Caco-2 (cell line): ENCODE results near the gene DDHD1. TPM values are rescaled to one million over a fixed set of nuclear protein-coding genes. Genes with fewer than 3 reads are reported as not detected.
"Not testable (repeated sequence)": the region's sequence is repeated elsewhere in the genome, so short reads cannot be mapped to it uniquely, and the experiment has no call there.

ENCODE experiments used
- BruUV-seq: library from RNA; stranded (reverse); fragments of 400-500 nt; replicated peaks from 2 replicates; lab custom pipeline; 2021; lab: Mats Ljungman, UMichigan
- CTCF ChIA-PET: fragments of 300-600 bp; sonication (Branson Sonifier 250); formaldehyde crosslinking; loops from one replicate; lab custom pipeline; 2022; ENCODE audit warnings: antibody characterized with exemption; lab: Charles Lee
- POLR2A ChIA-PET: fragments of 300-600 bp; sonication (Branson Sonifier 250); formaldehyde crosslinking; loops from one replicate; lab custom pipeline; 2022; ENCODE audit warnings: antibody characterized with exemption; lab: Charles Lee
- DNase-seq, 2 experiments: peaks; one replicate each; pipeline versions ENCODE4 v3.0.0 to v3.0.0-alpha.2; 2020 to 2022
- H3K27me3 ChIP-seq: replicated peaks from 2 replicates; pipeline ENCODE4 v1.6.0; 2011; ENCODE audit warnings: low read length; ENCODE audit not compliant: control insufficient read depth, insufficient read depth
- H3K36me3 ChIP-seq: 2 replicates; pipeline ENCODE4 v1.5.1; 2011; ENCODE audit warnings: low read length; ENCODE audit not compliant: control insufficient read depth, insufficient read depth
- H3K4me1 ChIP-seq: fragments of 250-450 bp; sonication (Bioruptor Pico); 2 replicates; pipeline ENCODE4 v1.5.1; 2020; ENCODE audit warnings: mild to moderate bottlenecking
- H3K4me3 ChIP-seq: 2 replicates; pipeline ENCODE4 v1.5.1; 2011; ENCODE audit warnings: low read depth, mild to moderate bottlenecking, control low read depth, low read length
- H3K9me3 ChIP-seq: fragments of 250-450 bp; sonication (Bioruptor Pico); 2 replicates; pipeline ENCODE4 v1.5.1; 2020; ENCODE audit warnings: mild to moderate bottlenecking, moderate library complexity
- H3K27ac Mint-ChIP-seq: one replicate; pipeline ENCODE4 v1.8.0; 2022; ENCODE audit warnings: mixed read lengths; ENCODE audit not compliant: unreplicated experiment
- H3K27me3 Mint-ChIP-seq: one replicate; pipeline ENCODE4 v1.8.0; 2022; ENCODE audit warnings: mixed read lengths; ENCODE audit not compliant: insufficient read depth, unreplicated experiment
- H3K36me3 Mint-ChIP-seq: one replicate; pipeline ENCODE4 v1.8.0; 2022; ENCODE audit warnings: mild to moderate bottlenecking, mixed read lengths; ENCODE audit not compliant: insufficient read depth, unreplicated experiment
- H3K4me1 Mint-ChIP-seq: one replicate; pipeline ENCODE4 v1.8.0; 2022; ENCODE audit warnings: low read depth, mixed read lengths; ENCODE audit not compliant: unreplicated experiment
- H3K4me3 Mint-ChIP-seq: one replicate; pipeline ENCODE4 v1.8.0; 2022; ENCODE audit warnings: mild to moderate bottlenecking, moderate library complexity, mixed read lengths; ENCODE audit not compliant: unreplicated experiment
- H3K9me3 Mint-ChIP-seq: one replicate; pipeline ENCODE4 v1.8.0; 2022; ENCODE audit warnings: mixed read lengths; ENCODE audit not compliant: unreplicated experiment
- intact Hi-C: fragments of 100-400 bp; cut with micrococcal nuclease; formaldehyde crosslinking; loops from one replicate; pipeline ENCODE4 v1.10.0; 2022; ENCODE audit not compliant: unreplicated experiment
- total RNA-seq: library from RNA; stranded (reverse); gene quantifications from 2 replicates; pipeline ENCODE4 v1.2.3, GENCODE V29; 2022
- TF ChIP-seq, protein P1 (sequence below), 2 experiments: fragments of 200-600 bp in 1 of 2; IDR thresholded peaks; 1 replicate in 1 of 2; 2 replicates in 1 of 2; pipeline versions ENCODE4 v1.5.1 to v1.8.0; 2011 to 2022; ENCODE audit warnings: antibody characterized with exemption in 1 of 2, control low read depth in 1 of 2, inconsistent platforms in 1 of 2, low read depth in 1 of 2, low read length in 1 of 2, mild to moderate bottlenecking in 1 of 2, moderate library complexity in 1 of 2; ENCODE audit not compliant: insufficient read depth in 1 of 2, severe bottlenecking in 1 of 2, unreplicated experiment in 1 of 2

DDHD1 gene
- total RNA-seq, 1 experiment from 2014 or later = 8.8 TPM

- H3K9me3 ChIP-seq = no peaks in the 10 kb centered on the region
- H3K4me1 Mint-ChIP-seq = no peaks in the 10 kb centered on the region
- POLR2A ChIA-PET = no interaction called here
These were observed 28.3 kb downstream of the DDHD1 start for GRCh38 chr14:53124786-53125185.

GRCh38 chr14:53121419-53121818, 31.7 kb downstream of the DDHD1 start:
- H3K36me3 ChIP-seq, H3K4me1 ChIP-seq, intact Hi-C loops, CTCF ChIA-PET, POLR2A ChIA-PET, H3K9me3 Mint-ChIP-seq, H3K36me3 Mint-ChIP-seq, H3K4me3 Mint-ChIP-seq, H3K27me3 ChIP-seq, H3K9me3 ChIP-seq, H3K4me1 Mint-ChIP-seq, H3K27me3 Mint-ChIP-seq, H3K27ac Mint-ChIP-seq, DNase-seq, BruUV-seq, H3K4me3 ChIP-seq: not testable (repeated sequence)

More at GRCh38 chr14:53124786-53125185, 28.3 kb downstream of the DDHD1 start:
- H3K36me3 ChIP-seq = no peaks in the 10 kb centered on the region
- H3K27me3 Mint-ChIP-seq = no peaks in the 10 kb centered on the region
- CTCF ChIA-PET = no interaction called here
- intact Hi-C loops = no loop called here
- H3K4me1 ChIP-seq = no peaks in the 10 kb centered on the region
- no TSS peak for BruUV-seq
- no peak overlapping the region for H3K4me3 ChIP-seq
- no peaks in the 10 kb centered on the region for H3K9me3 Mint-ChIP-seq
- no peak overlapping the region for H3K4me3 Mint-ChIP-seq
- H3K27me3 ChIP-seq = no peaks in the 10 kb centered on the region
- no peak overlapping the region for H3K27ac Mint-ChIP-seq
- H3K36me3 Mint-ChIP-seq = no peaks in the 10 kb centered on the region
- DNase-seq = no peak
- TF ChIP-seq, protein P1, sequence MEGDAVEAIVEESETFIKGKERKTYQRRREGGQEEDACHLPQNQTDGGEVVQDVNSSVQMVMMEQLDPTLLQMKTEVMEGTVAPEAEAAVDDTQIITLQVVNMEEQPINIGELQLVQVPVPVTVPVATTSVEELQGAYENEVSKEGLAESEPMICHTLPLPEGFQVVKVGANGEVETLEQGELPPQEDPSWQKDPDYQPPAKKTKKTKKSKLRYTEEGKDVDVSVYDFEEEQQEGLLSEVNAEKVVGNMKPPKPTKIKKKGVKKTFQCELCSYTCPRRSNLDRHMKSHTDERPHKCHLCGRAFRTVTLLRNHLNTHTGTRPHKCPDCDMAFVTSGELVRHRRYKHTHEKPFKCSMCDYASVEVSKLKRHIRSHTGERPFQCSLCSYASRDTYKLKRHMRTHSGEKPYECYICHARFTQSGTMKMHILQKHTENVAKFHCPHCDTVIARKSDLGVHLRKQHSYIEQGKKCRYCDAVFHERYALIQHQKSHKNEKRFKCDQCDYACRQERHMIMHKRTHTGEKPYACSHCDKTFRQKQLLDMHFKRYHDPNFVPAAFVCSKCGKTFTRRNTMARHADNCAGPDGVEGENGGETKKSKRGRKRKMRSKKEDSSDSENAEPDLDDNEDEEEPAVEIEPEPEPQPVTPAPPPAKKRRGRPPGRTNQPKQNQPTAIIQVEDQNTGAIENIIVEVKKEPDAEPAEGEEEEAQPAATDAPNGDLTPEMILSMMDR (IDR thresholded peaks at IDR 0.05; ENCODE audit: insufficient read depth in 1 of 2, low read depth in 1 of 2, low read length in 1 of 2, severe bottlenecking in 1 of 2, unreplicated experiment in 1 of 2) = no peak

GRCh38 chr14:53117479-53117878, 35.6 kb downstream of the DDHD1 start:
- H3K27ac Mint-ChIP-seq, H3K27me3 Mint-ChIP-seq, H3K36me3 Mint-ChIP-seq, intact Hi-C loops, H3K27me3 ChIP-seq, DNase-seq, H3K4me1 Mint-ChIP-seq, H3K9me3 Mint-ChIP-seq, H3K36me3 ChIP-seq, POLR2A ChIA-PET, H3K4me3 ChIP-seq, H3K4me3 Mint-ChIP-seq, H3K4me1 ChIP-seq, CTCF ChIA-PET, H3K9me3 ChIP-seq, BruUV-seq: not testable (repeated sequence)

DNA sequence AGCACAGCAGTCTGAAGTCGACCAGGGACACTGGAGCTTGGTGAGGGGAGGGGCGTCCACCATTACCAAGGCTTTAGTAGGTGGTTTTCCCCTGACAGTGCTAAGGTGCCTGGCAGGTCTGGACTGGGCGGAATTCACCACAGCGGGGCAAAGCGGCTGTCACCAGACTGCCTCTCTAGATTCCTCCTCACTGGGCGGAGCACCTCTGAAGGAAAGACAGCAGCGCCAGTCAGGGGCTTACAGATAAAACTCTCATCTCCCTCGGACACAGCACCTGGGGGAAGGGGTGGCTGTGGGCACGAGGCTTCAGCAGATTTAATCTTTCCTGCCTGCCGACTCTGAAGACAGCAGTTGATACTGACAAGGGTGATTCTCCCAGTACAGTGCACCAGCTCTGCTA, 39.1 kb downstream of the DDHD1 start:
- H3K36me3 Mint-ChIP-seq = no peaks in the 10 kb centered on the region
- no peaks in the 10 kb centered on the region for H3K27me3 ChIP-seq
- POLR2A ChIA-PET = no interaction called here
- intact Hi-C loops = no loop called here
- TF ChIP-seq, protein P1 (IDR thresholded peaks at IDR 0.05; ENCODE audit: insufficient read depth in 1 of 2, low read depth in 1 of 2, low read length in 1 of 2, severe bottlenecking in 1 of 2, unreplicated experiment in 1 of 2) = no peak
- no peaks in the 10 kb centered on the region for H3K36me3 ChIP-seq
- H3K9me3 ChIP-seq = no peaks in the 10 kb centered on the region
- no peak overlapping the region for H3K4me3 ChIP-seq
- peaks cover 9% of the 10 kb centered on the region for H3K9me3 Mint-ChIP-seq
- H3K4me3 Mint-ChIP-seq = no peak overlapping the region
- CTCF ChIA-PET = no interaction called here
- H3K27me3 Mint-ChIP-seq = peaks cover 2% of the 10 kb centered on the region
- H3K4me1 ChIP-seq = peaks cover 9% of the 10 kb centered on the region; the same call in 1 of the 2 replicates
- no peaks in the 10 kb centered on the region for H3K4me1 Mint-ChIP-seq
- H3K27ac Mint-ChIP-seq = no peak overlapping the region
- BruUV-seq = no TSS peak
- DNase-seq = no peak
